Neutrophil (primary cell): ENCODE results near the gene TTC27.
"Not testable (repeated sequence)": the region's sequence is repeated elsewhere in the genome, so short reads cannot be mapped to it uniquely, and the experiment has no call there.

Experiments
- H3K27ac ChIP-seq: fragments of 200-600 bp; sonication (generic); 2 replicates; pipeline ENCODE4 v1.5.1; 2016; ENCODE audit warnings: mild to moderate bottlenecking, moderate library complexity
- H3K27me3 ChIP-seq: fragments of 200-600 bp; sonication (generic); 2 replicates; pipeline ENCODE4 v1.6.0; 2016; ENCODE audit warnings: mild to moderate bottlenecking
- H3K36me3 ChIP-seq: fragments of 200-600 bp; sonication (generic); 2 replicates; pipeline ENCODE4 v1.5.1; 2017
- H3K4me1 ChIP-seq, 2 experiments: fragments of 200-600 bp in 1 of 2; sonication (generic) in 1 of 2; 1 replicate in 1 of 2; 2 replicates in 1 of 2; pipeline versions ENCODE4 v1.5.1 to v1.6.1; 2013 to 2016; ENCODE audit warnings: low read depth in 1 of 2, low read length in 1 of 2, mild to moderate bottlenecking in 1 of 2, moderate library complexity in 1 of 2; ENCODE audit not compliant: control insufficient read depth in 1 of 2, insufficient read depth in 1 of 2
- H3K4me3 ChIP-seq, 2 experiments: fragments of 200-600 bp in 1 of 2; sonication (generic) in 1 of 2; 1 replicate in 1 of 2; 2 replicates in 1 of 2; pipeline ENCODE4 v1.5.1; 2013 to 2016; ENCODE audit warnings: low read depth in 1 of 2, low read length in 1 of 2, mild to moderate bottlenecking in 1 of 2, moderate library complexity in 1 of 2
- H3K9me3 ChIP-seq: fragments of 200-600 bp; sonication (generic); 2 replicates; pipeline ENCODE4 v1.5.1; 2016
- TF ChIP-seq, protein P1 (sequence below): fragments of 200-600 bp; sonication (generic); IDR thresholded peaks from 2 replicates; pipeline ENCODE4 v1.5.1; 2016; ENCODE audit warnings: antibody characterized with exemption

TTC27 gene

DNA sequence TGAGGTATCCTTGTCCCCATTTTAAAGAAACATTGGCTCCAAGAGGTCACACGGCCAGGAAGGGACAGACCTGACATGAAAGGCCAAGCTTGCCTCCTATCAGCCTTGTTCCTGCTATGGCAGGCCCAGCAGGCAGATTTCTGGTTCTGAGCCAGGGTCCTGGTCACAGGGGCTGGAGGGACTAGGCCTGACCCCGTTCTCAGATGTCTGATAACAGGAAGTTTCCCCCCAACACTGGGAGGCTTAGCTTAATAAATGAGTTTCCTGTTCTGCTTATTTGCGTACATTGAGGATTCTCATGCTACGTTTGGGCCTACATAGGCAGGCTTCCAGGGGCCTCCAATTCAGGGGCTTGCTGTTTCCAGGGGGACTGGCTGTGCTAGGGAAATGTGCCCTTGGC, 211.1 kb downstream of the TTC27 start:
- H3K36me3 ChIP-seq, result no peaks in the 10 kb centered on the region
- TF ChIP-seq, protein P1, sequence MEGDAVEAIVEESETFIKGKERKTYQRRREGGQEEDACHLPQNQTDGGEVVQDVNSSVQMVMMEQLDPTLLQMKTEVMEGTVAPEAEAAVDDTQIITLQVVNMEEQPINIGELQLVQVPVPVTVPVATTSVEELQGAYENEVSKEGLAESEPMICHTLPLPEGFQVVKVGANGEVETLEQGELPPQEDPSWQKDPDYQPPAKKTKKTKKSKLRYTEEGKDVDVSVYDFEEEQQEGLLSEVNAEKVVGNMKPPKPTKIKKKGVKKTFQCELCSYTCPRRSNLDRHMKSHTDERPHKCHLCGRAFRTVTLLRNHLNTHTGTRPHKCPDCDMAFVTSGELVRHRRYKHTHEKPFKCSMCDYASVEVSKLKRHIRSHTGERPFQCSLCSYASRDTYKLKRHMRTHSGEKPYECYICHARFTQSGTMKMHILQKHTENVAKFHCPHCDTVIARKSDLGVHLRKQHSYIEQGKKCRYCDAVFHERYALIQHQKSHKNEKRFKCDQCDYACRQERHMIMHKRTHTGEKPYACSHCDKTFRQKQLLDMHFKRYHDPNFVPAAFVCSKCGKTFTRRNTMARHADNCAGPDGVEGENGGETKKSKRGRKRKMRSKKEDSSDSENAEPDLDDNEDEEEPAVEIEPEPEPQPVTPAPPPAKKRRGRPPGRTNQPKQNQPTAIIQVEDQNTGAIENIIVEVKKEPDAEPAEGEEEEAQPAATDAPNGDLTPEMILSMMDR, result no peak
- no peaks in the 10 kb centered on the region for H3K4me1 ChIP-seq
- H3K27ac ChIP-seq, result no peak overlapping the region
- H3K27me3 ChIP-seq, result no peaks in the 10 kb centered on the region
- no peak overlapping the region for H3K4me3 ChIP-seq
- no peaks in the 10 kb centered on the region for H3K9me3 ChIP-seq

DNA sequence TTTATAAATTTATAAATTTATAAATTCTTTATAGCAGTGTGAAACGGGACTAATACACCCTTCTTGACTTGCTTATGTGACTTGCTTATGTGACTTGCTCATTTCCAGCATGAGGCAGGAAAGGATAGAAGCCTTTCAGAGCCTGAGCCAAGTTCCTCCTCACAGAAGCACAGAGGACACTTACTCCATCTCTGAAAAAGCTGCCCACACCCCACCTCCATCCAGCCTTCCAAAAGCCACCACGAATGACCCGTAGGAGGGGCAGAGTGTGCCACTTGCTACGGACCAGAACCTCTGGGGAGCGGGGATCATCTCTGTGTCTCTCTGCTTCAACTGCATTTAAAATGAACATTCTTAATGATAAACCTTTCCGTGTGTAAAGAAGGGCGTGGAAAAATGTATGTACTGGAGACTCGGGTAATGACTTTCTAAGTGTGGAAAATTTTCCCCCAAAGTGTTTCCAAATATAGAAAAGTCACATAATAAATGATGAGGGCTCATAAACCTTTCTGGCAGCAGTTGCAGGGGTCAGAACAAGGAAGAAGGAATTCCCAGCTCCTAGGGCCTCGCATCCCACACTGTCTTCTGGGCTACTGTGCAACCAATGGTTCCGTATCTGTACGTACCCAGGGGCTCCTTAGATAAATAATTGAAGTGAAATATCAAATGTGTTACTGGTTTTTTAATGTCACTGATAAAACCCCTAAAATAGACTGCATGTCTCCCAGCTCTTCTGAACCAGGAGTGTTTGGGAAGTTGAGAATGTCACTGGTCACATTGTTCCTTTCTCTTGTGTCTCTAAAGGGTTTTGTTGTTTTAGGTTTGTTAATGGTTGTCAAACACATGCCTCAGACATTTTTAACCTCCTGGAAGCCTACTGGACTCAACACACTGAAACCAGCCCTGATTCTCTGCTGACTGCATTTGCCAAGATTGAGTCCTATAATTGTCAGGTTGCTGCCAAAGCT, 214.4 kb downstream of the TTC27 start:
- H3K4me3 ChIP-seq, result no peak overlapping the region
- no peak overlapping the region for H3K27ac ChIP-seq
- no peaks in the 10 kb centered on the region for H3K36me3 ChIP-seq
- no peaks in the 10 kb centered on the region for H3K27me3 ChIP-seq
- no peaks in the 10 kb centered on the region for H3K9me3 ChIP-seq
- no peaks in the 10 kb centered on the region for H3K4me1 ChIP-seq
- TF ChIP-seq, protein P1, result no peak

DNA sequence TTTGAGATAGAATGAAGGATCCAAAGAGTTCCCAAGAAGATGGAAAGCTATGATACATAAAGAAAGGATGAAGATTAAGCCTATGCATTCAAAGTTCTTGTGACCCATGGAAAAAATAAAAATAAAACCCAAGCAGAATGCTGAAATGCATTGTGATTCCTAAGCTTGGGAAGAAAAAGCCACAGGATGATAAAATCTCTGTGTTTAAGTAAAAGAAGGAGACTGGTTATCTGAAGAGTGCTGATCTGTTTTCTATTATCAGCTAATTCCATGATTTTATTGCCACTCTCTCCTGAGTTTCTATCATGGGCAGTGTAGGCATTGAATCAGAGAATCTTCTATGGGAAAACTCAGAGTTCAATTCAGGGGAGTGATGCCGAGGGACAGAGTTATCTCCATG, 215.8 kb downstream of the TTC27 start:
- no peaks in the 10 kb centered on the region for H3K4me1 ChIP-seq
- H3K27me3 ChIP-seq, result no peaks in the 10 kb centered on the region
- no peaks in the 10 kb centered on the region for H3K36me3 ChIP-seq
- TF ChIP-seq, protein P1, result no peak
- no peaks in the 10 kb centered on the region for H3K9me3 ChIP-seq
- H3K27ac ChIP-seq, result no peak overlapping the region
- H3K4me3 ChIP-seq, result no peak overlapping the region

DNA sequence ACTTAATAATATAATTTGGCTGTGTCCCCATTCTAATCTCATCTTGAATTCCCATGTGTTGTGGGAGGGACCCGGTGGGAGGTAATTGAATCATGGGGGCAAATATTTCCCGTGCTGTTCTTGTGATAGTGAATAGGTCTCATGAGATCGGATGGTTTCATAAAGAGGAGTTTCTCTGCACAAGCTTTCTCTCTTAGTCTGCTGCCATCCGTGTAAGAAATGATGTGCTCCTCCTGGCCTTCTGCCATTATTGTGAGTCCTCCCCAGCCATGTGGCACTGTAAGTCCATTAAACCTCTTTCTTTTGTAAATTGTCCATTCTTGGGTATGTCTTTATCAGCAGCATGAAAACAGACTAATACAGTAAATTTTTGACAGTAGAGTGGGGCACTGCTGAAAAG, 216.4 kb downstream of the TTC27 start:
- TF ChIP-seq, protein P1, result no peak
- no peaks in the 10 kb centered on the region for H3K27me3 ChIP-seq
- no peaks in the 10 kb centered on the region for H3K9me3 ChIP-seq

DNA sequence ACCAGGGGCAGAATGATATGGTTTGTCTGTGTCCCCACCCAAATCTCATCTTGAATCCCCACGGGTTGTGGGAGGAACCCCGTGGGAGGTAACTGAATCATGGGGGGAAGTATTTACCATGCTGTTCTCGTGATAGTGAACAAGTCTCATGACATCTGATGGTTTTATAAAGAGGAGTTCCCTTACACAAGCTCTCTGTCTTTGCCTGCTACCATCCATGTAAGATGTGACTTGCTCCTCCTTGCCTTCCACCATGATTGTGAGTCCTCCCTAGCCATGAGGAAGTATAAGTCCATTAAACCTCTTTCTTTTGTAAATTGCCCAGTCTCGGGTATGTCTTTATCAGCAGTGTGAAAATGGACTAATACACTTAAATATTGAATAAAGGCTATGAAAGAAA, 218.4 kb downstream of the TTC27 start:
- H3K4me3 ChIP-seq, H3K9me3 ChIP-seq, H3K4me1 ChIP-seq, H3K27ac ChIP-seq, H3K36me3 ChIP-seq, H3K27me3 ChIP-seq: not testable (repeated sequence)

More for the DNA sequence above, 216.4 kb downstream of the TTC27 start:
- Histone ChIP-seq H3K4me1 (no peaks in the 10 kb centered on the region), H3K4me3 (no peak overlapping the region), H3K36me3 (no peaks in the 10 kb centered on the region), H3K27ac (no peak overlapping the region)

DNA sequence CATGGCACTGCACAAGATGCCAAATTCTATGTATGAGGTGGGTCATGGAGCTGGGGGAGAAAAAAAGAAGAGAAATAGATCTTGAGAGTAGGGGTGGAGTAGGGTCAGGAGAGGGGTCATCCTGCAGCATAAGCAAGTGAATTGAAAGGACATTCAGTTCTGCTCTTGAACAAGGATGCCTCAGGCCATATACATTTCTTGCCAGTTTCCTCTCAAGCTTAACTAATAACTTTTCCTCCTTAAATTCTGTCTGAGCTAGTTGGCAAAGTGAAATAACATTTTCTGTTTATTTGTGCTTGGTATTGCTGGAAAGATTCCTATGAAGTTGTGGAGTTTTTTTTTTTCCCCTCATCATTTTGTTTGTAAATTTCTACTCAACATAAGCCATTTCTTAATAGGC, 219.9 kb downstream of the TTC27 start:
- Histone ChIP-seq H3K27me3 (no peaks in the 10 kb centered on the region), H3K9me3 (no peaks in the 10 kb centered on the region), H3K27ac (no peak overlapping the region), H3K4me1 (no peaks in the 10 kb centered on the region), H3K36me3 (no peaks in the 10 kb centered on the region), H3K4me3 (no peak overlapping the region)
- TF ChIP-seq, protein P1, result no peak
